GM23248 (cell line): ENCODE measurements around the gene ANOS1.

Experiments
- EZH2 ChIP-seq: fragments of 200-600 bp; sonication (generic); IDR thresholded peaks from 2 replicates; pipeline ENCODE4 v1.6.1; 2018; ENCODE audit warnings: antibody characterized with exemption, mild to moderate bottlenecking; ENCODE audit not compliant: insufficient read depth, poor library complexity, severe bottlenecking
- EZH2phosphoT487 ChIP-seq: fragments of 200-600 bp; sonication (generic); IDR thresholded peaks from 2 replicates; pipeline ENCODE4 v1.6.1; 2018; ENCODE audit warnings: antibody characterized with exemption, moderate library complexity, mild to moderate bottlenecking, low read depth; ENCODE audit not compliant: insufficient read depth

GRCh38 chrX:8647176-8647575, 84.8 kb downstream of the ANOS1 start:
- no peak for TF ChIP-seq EZH2
- TF ChIP-seq EZH2phosphoT487, result no peak
